ENCODE measurements around the gene ABCC2.

ABCC2 gene

GRCh38 chr10:99852481-99853213 is 70.2 kb downstream of the ABCC2 start:
- no peak overlapping the region for H3K4me3 ChIP-seq (ENCODE audit: low read length)
- H3K4me2 ChIP-seq (ENCODE audit: low read depth, low read length), result no peak overlapping the region
- no peaks in the 10 kb centered on the region for H3K79me2 ChIP-seq (ENCODE audit: low read length)
- DNase-seq, result no peak
- H3K36me3 ChIP-seq (replicated peaks; ENCODE audit: insufficient read depth, low read length), result no peaks in the 10 kb centered on the region
- no peaks in the 10 kb centered on the region for H3K27me3 ChIP-seq (replicated peaks; ENCODE audit: insufficient read depth, low read length)
- no peak for TF ChIP-seq EZH2 (optimal IDR thresholded peaks at IDR 0.05; ENCODE audit: low read depth, low read length)
- TF ChIP-seq CTCF (IDR thresholded peaks at IDR 0.05; ENCODE audit: low read length), result no peak
- no peak for TF ChIP-seq EZH2phosphoT487 (IDR thresholded peaks at IDR 0.05; ENCODE audit: low read length)
- no peaks in the 10 kb centered on the region for H3K9me2 ChIP-seq (replicated peaks; ENCODE audit: insufficient read depth, low read length)
- H4K20me1 ChIP-seq (ENCODE audit: insufficient read depth, low read length), result no peaks in the 10 kb centered on the region
- H3K9me3 ChIP-seq (replicated peaks; ENCODE audit: insufficient read depth, low read length), result no peaks in the 10 kb centered on the region
- no peaks in the 10 kb centered on the region for H3K4me1 ChIP-seq (ENCODE audit: low read length)
- H3F3A ChIP-seq (ENCODE audit: insufficient read depth, low read length), result no peaks in the 10 kb centered on the region
- H3K27ac ChIP-seq (ENCODE audit: low read length), result no peak overlapping the region
- H2AFZ ChIP-seq (ENCODE audit: low read length), result no peak overlapping the region
- no peak overlapping the region for H3K9ac ChIP-seq (ENCODE audit: low read length)

GRCh38 chr10:99853655-99854054 is 71.2 kb downstream of the ABCC2 start:
- no peaks in the 10 kb centered on the region for H3K36me3 ChIP-seq (replicated peaks; ENCODE audit: insufficient read depth, low read length)
- no peak overlapping the region for H3K4me2 ChIP-seq (ENCODE audit: low read depth, low read length)
- TF ChIP-seq EZH2phosphoT487 (IDR thresholded peaks at IDR 0.05; ENCODE audit: low read length), result no peak
- no peak for TF ChIP-seq CTCF (IDR thresholded peaks at IDR 0.05; ENCODE audit: low read length)
- no peak for TF ChIP-seq EZH2 (optimal IDR thresholded peaks at IDR 0.05; ENCODE audit: low read depth, low read length)
- H3F3A ChIP-seq (ENCODE audit: insufficient read depth, low read length), result no peaks in the 10 kb centered on the region
- no peaks in the 10 kb centered on the region for H3K9me3 ChIP-seq (replicated peaks; ENCODE audit: insufficient read depth, low read length)
- no peak overlapping the region for H3K9ac ChIP-seq (ENCODE audit: low read length)
- H3K27me3 ChIP-seq (replicated peaks; ENCODE audit: insufficient read depth, low read length), result no peaks in the 10 kb centered on the region
- no peak overlapping the region for H3K27ac ChIP-seq (ENCODE audit: low read length)
- H3K4me3 ChIP-seq (ENCODE audit: low read length), result no peak overlapping the region
- H4K20me1 ChIP-seq (ENCODE audit: insufficient read depth, low read length), result no peaks in the 10 kb centered on the region
- H3K79me2 ChIP-seq (ENCODE audit: low read length), result no peaks in the 10 kb centered on the region
- no peaks in the 10 kb centered on the region for H3K4me1 ChIP-seq (ENCODE audit: low read length)
- no peaks in the 10 kb centered on the region for H3K9me2 ChIP-seq (replicated peaks; ENCODE audit: insufficient read depth, low read length)
- no peak for DNase-seq
- H2AFZ ChIP-seq (ENCODE audit: low read length), result no peak overlapping the region

GRCh38 chr10:99854860-99855259 is 72.4 kb downstream of the ABCC2 start:
- no peak for DNase-seq
- H3K9me2 ChIP-seq (replicated peaks; ENCODE audit: insufficient read depth, low read length), result no peaks in the 10 kb centered on the region
- H3K4me1 ChIP-seq (ENCODE audit: low read length), result no peaks in the 10 kb centered on the region
- no peaks in the 10 kb centered on the region for H3K9me3 ChIP-seq (replicated peaks; ENCODE audit: insufficient read depth, low read length)
- no peak overlapping the region for H3K27ac ChIP-seq (ENCODE audit: low read length)
- no peak overlapping the region for H3K9ac ChIP-seq (ENCODE audit: low read length)
- H3K27me3 ChIP-seq (replicated peaks; ENCODE audit: insufficient read depth, low read length), result no peaks in the 10 kb centered on the region
- H3K36me3 ChIP-seq (replicated peaks; ENCODE audit: insufficient read depth, low read length), result no peaks in the 10 kb centered on the region
- H3F3A ChIP-seq (ENCODE audit: insufficient read depth, low read length), result no peaks in the 10 kb centered on the region
- no peak overlapping the region for H2AFZ ChIP-seq (ENCODE audit: low read length)
- H3K4me3 ChIP-seq (ENCODE audit: low read length), result no peak overlapping the region
- H4K20me1 ChIP-seq (ENCODE audit: insufficient read depth, low read length), result no peaks in the 10 kb centered on the region
- no peaks in the 10 kb centered on the region for H3K79me2 ChIP-seq (ENCODE audit: low read length)
- no peak overlapping the region for H3K4me2 ChIP-seq (ENCODE audit: low read depth, low read length)
- TF ChIP-seq CTCF (IDR thresholded peaks at IDR 0.05; ENCODE audit: low read length), result no peak
- no peak for TF ChIP-seq EZH2 (optimal IDR thresholded peaks at IDR 0.05; ENCODE audit: low read depth, low read length)
- TF ChIP-seq EZH2phosphoT487 (IDR thresholded peaks at IDR 0.05; ENCODE audit: low read length), result no peak

Measured in MM.1S (cell line).